ENCODE data around the gene ASTL.

The ASTL gene

GRCh38 chr2:96180521-96180920, 42.2 kb upstream of the ASTL start:
- DNase-seq (ENCODE audit: low read depth) = no peak
- no peak for TF ChIP-seq CTCF (IDR thresholded peaks at IDR 0.05; ENCODE audit: control insufficient read depth, insufficient read depth, low read depth, low read length, missing control alignments)

GRCh38 chr2:96180002-96180401, 41.7 kb upstream of the ASTL start:
- DNase-seq (ENCODE audit: low read depth) = no peak
- TF ChIP-seq CTCF (IDR thresholded peaks at IDR 0.05; ENCODE audit: control insufficient read depth, insufficient read depth, low read depth, low read length, missing control alignments) = no peak
- H3K4me3 ChIP-seq (ENCODE audit: control insufficient read depth, low read depth, low read length) = no peak overlapping the region

More at GRCh38 chr2:96180521-96180920, 42.2 kb upstream of the ASTL start:
- no peak overlapping the region for H3K4me3 ChIP-seq (ENCODE audit: control insufficient read depth, low read depth, low read length)

GRCh38 chr2:96176661-96177060, 38.4 kb upstream of the ASTL start:
- DNase-seq (ENCODE audit: low read depth) = no peak
- no peak for TF ChIP-seq CTCF (IDR thresholded peaks at IDR 0.05; ENCODE audit: control insufficient read depth, insufficient read depth, low read depth, low read length, missing control alignments)
- H3K4me3 ChIP-seq (ENCODE audit: control insufficient read depth, low read depth, low read length) = no peak overlapping the region

- H3K4me3 ChIP-seq (ENCODE audit: control insufficient read depth, low read depth, low read length) = no peak overlapping the region
- peak; percentile 7 for DNase-seq (ENCODE audit: low read depth)
- TF ChIP-seq CTCF (IDR thresholded peaks at IDR 0.05; ENCODE audit: control insufficient read depth, insufficient read depth, low read depth, low read length, missing control alignments) = no peak
Measured at GRCh38 chr2:96175951-96176350, 37.6 kb upstream of the ASTL start.

GRCh38 chr2:96174251-96175144, 36.2 kb upstream of the ASTL start:
- peak; percentile 3 for DNase-seq (ENCODE audit: low read depth)
- TF ChIP-seq CTCF (IDR thresholded peaks at IDR 0.05; ENCODE audit: control insufficient read depth, insufficient read depth, low read depth, low read length, missing control alignments) = peak; percentile 92
- no peak overlapping the region for H3K4me3 ChIP-seq (ENCODE audit: control insufficient read depth, low read depth, low read length)

GRCh38 chr2:96171831-96172230, 33.5 kb upstream of the ASTL start:
- H3K4me3 ChIP-seq (ENCODE audit: control insufficient read depth, low read depth, low read length) = no peak overlapping the region
- TF ChIP-seq CTCF (IDR thresholded peaks at IDR 0.05; ENCODE audit: control insufficient read depth, insufficient read depth, low read depth, low read length, missing control alignments) = no peak

More at GRCh38 chr2:96171831-96172230, 33.5 kb upstream of the ASTL start:
- no peak for DNase-seq (ENCODE audit: low read depth)

All from AG09309 (cell line).